SK-N-SH (cell line): ENCODE data around the gene RPS16. TPM values are rescaled to one million over a fixed set of nuclear protein-coding genes. Genes with fewer than 3 reads are reported as not detected.
A peak's percentile ranks its signal among the peaks of the same experiment; 100 is the strongest.

ENCODE experiments used
- FOXM1 ChIP-seq: IDR thresholded peaks from 2 replicates; pipeline ENCODE4 v1.4.0; 2012; ENCODE audit warnings: low read depth, mild to moderate bottlenecking
- GABPA ChIP-seq: IDR thresholded peaks from 2 replicates; pipeline ENCODE4 v1.4.0; 2012; ENCODE audit warnings: low read depth, mild to moderate bottlenecking
- IRF3 ChIP-seq: fragments of 150-350 bp; IDR thresholded peaks from 2 replicates; pipeline ENCODE4 v1.6.1; 2016; ENCODE audit warnings: mild to moderate bottlenecking, low read depth, low read length
- JUND ChIP-seq: IDR thresholded peaks from 2 replicates; pipeline ENCODE4 v1.4.0; 2012
- REST ChIP-seq: IDR thresholded peaks from 2 replicates; pipeline ENCODE4 v1.6.1; 2012; ENCODE audit warnings: mild to moderate bottlenecking, low read depth, low read length, moderate library complexity
- SMC3 ChIP-seq: IDR thresholded peaks from 2 replicates; pipeline ENCODE4 v1.6.1; 2012; ENCODE audit warnings: low read depth, low read length, improper control_type of control experiment
- TAF1 ChIP-seq: IDR thresholded peaks from 2 replicates; pipeline ENCODE4 v1.6.1; 2012; ENCODE audit warnings: low read depth, mild to moderate bottlenecking, low read length, moderate library complexity, borderline replicate concordance
- USF1 ChIP-seq: IDR thresholded peaks from 2 replicates; pipeline ENCODE4 v1.4.0; 2012; ENCODE audit warnings: low read depth, borderline replicate concordance
- USF2 ChIP-seq: fragments of 150-350 bp; IDR thresholded peaks from 2 replicates; pipeline ENCODE4 v1.6.1; 2017; ENCODE audit warnings: antibody characterized with exemption, low read length, low read depth, borderline replicate concordance
- YY1 ChIP-seq: IDR thresholded peaks from 2 replicates; pipeline ENCODE4 v1.4.0; 2012; ENCODE audit warnings: low read depth, mild to moderate bottlenecking
- ZBTB33 ChIP-seq: IDR thresholded peaks from 2 replicates; pipeline ENCODE4 v1.4.0; 2012; ENCODE audit warnings: low read depth, borderline replicate concordance
- polyA plus RNA-seq, 3 experiments: library from polyadenylated mRNA; depleted of rRNA; stranded (reverse); fragments of >200 nt; gene quantifications; 2 replicates each; pipeline ENCODE4 v1.2.3, GENCODE V29; 2012

The RPS16 gene
- polyA plus RNA-seq, 1 of the 3 experiments (the other 2 are of a cell fraction), result 7,541 TPM

GRCh38 chr19:39480337-39481228 is 44.8 kb upstream of the RPS16 start, which contains the start of gene TIMM50 (continued):
- TF ChIP-seq ZBTB33 (no peak), SMC3 (no peak), USF1 (no peak), YY1 (peak; percentile 97), REST (no peak; the same call in 1 of the 2 replicates), GABPA (no peak), IRF3 (no peak), JUND (no peak), FOXM1 (no peak), USF2 (no peak), TAF1 (peak; percentile 97)
- TF ChIP-seq, all 33 proteins: peak for 7
